Heart right ventricle (tissue), 16 donors: ENCODE results near the gene SKIL. TPM values are rescaled to one million over a fixed set of nuclear protein-coding genes. Genes with fewer than 3 reads are reported as not detected.

Experiments
- ATAC-seq, 8 donors: fragments of 200-7000 bp; cut with Tn5 transposase; one replicate each; pipeline ENCODE4 v1.9.1; 2020; ENCODE audit warnings: mild to moderate bottlenecking in 8 of 8, moderate library complexity in 8 of 8, moderate number of reproducible peaks in 1 of 8
- DNase-seq, 2 donors: peaks; one replicate each; pipeline ENCODE4 v3.0.0-alpha.2; 2020
- H3K27ac ChIP-seq, 10 donors: fragments of 200-600 bp; sonication (generic) in 2 of 10; one replicate each; pipeline versions ENCODE4 v1.5.0 to v1.8.0; 2020 to 2022; ENCODE audit warnings: mild to moderate bottlenecking in 3 of 10
- H3K27me3 ChIP-seq, 7 donors: fragments of 200-600 bp; one replicate each; pipeline ENCODE4 v1.8.0; 2021 to 2022; ENCODE audit warnings: mild to moderate bottlenecking in 2 of 7
- H3K36me3 ChIP-seq, 9 donors: fragments of 200-600 bp; sonication (generic) in 1 of 9; one replicate each; pipeline versions ENCODE4 v1.5.0 to v1.8.0; 2020 to 2022; ENCODE audit warnings: mild to moderate bottlenecking in 2 of 9
- H3K4me1 ChIP-seq, 9 donors: fragments of 200-600 bp; sonication (generic) in 1 of 9; one replicate each; pipeline versions ENCODE4 v1.5.0 to v1.8.0; 2020 to 2022; ENCODE audit warnings: mild to moderate bottlenecking in 4 of 9
- H3K4me3 ChIP-seq, 10 donors: fragments of 200-600 bp; sonication (generic) in 2 of 10; one replicate each; pipeline versions ENCODE4 v1.5.0 to v1.8.0; 2020 to 2022; ENCODE audit warnings: mild to moderate bottlenecking in 7 of 10, moderate library complexity in 2 of 10
- H3K9me3 ChIP-seq, 11 donors: fragments of 200-600 bp in 10 of 11; sonication (generic) in 2 of 11; one replicate each; pipeline versions ENCODE4 v1.5.0 to v1.8.0; 2013 to 2022; ENCODE audit warnings: mild to moderate bottlenecking in 2 of 11, control low read depth in 1 of 11, moderate library complexity in 1 of 11
- WGBS, 2 donors: extraction: QIAGEN DNeasy Blood & Tissue Kit; methylation state at CpG; one replicate each; pipeline ENCODE4 v1.1.7; 2013; ENCODE audit warnings: inconsistent platforms in 1 of 2; 5-methylcytosine and 5-hydroxymethylcytosine counted together
- intact Hi-C, 10 donors: fragments of 100-400 bp; cut with DNase I; formaldehyde crosslinking; loops; one replicate each; pipeline versions ENCODE4 v1.11.1 to v1.14.2; 2022
- polyA plus RNA-seq, 2 donors: library from polyadenylated mRNA; stranded (reverse); fragments of 200-250 nt; gene quantifications; one replicate each; pipeline ENCODE4 v1.2.3, GENCODE V29; 2013
- total RNA-seq, 10 donors: library from RNA; stranded (reverse); fragmentation: NEBNext Ultra II Directional in 3 of 10; extraction: Animal tissue kit (Norgen Biotek cat#: 25700) in 3 of 10; gene quantifications; one replicate each; pipeline versions ENCODE4 v1.2.1 to v1.2.4, GENCODE V29; 2021 to 2023
- TF ChIP-seq, protein P1 (sequence below), 9 donors: fragments of 200-600 bp; sonication (generic) in 2 of 9; IDR thresholded peaks; one replicate each; pipeline versions ENCODE4 v1.5.0 to v1.8.0; 2021 to 2022; ENCODE audit warnings: antibody characterized with exemption in 9 of 9, mild to moderate bottlenecking in 5 of 9, moderate library complexity in 1 of 9
- donor health status: Arrhythmogenic right ventricular cardiomyopathy.
- donor health status: ischemic (EF 13 %, LVEDD 7.1; RV severe dilation, severe dysfunction).
- donor health status: healthy with polysubstance abuse.
- donor health status: DM: no; HTN: yes; CAD: no.
- donor health status: DM: no; HTN: no; CAD: no.
- donor health status: ischemic (EF 25% LVEDD 6.9; RV normal size, moderate dysfunction).
- donor health status: ischemic (EF 25% LVEDD 5.7; RV mildly dilated, moderate dysfunction).
- donor health status: healthy.
- donor health status: DM: yes; HTN: yes; CAD: no.
- donor health status: Ischemic cardiomyopathy.
- donor health status: ischemic (EF 35%, LVEDD 5.7; RV mildly dilated, moderate dysfunction).
- donor health status: nonischemic (EF 11% LVEDD 7.7; RV severe dilation, severe dysfunction).
- donor health status: DM: yes; HTN: yes; CAD: no.
- donor health status: PGD.
- donor health status: ischemic (EF 29% LVEDD 5.4; RV normal size, mild dysfunction).
- donor health status: nonischemic (EF 23%, LVEDD 6.1; RV moderate dilation, normal function).

Gene SKIL
- total and polyA plus RNA-seq, 12 donors, result 4.9 to 32.1 (median 24.3) TPM

DNA sequence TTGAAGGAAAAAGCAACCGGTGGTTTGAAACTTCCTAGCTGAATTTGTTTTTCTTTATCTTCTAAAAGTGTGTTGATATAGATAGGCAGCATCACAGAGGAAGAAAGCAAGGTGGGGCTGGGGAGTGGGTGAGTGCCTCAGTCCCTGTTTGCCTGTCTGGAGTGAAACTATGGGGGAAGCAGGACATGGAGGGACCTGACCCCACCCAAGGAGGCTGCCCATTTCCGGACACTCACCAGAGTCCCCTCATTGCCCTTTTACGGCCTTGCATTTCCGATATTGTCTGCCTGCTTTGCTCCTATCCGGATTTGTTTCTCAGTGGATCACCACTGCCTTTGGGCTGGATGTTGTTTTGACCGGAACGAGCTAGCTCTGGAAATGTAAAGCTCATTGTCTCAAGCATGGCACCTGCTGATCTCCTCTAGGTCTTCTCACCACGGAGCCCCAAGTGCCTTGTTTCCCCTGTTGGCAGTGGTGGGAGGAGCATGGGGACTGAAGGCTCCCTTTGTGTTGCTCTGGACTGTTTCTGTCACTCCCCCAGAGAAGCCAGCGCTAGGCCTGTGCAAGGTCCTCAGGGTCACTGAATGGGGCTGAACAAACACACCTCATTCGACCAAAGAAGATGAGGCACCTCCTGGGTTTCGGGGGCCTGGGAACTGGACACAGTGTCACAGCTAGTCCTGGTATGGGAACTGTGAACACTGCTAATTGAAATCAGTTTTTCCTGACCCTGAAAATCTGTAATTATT, 68.2 kb downstream of the SKIL start:
- Histone ChIP-seq H3K36me3 (peaks cover 0 to 5% (median 0%) of the 10 kb centered on the region in 9 donors), H3K27me3 (peaks cover 0 to 7% (median 0%) of the 10 kb centered on the region in 7 donors), H3K4me3 (no peak overlapping the region), H3K9me3 (no peaks in the 10 kb centered on the region), H3K4me1 (peaks cover 0 to 9% (median 5%) of the 10 kb centered on the region in 9 donors), H3K27ac (no peak overlapping the region)
- intact Hi-C loops, result loop anchor here in 1 of 10 donors (10.0 kb wide), 1 partner anchor 79 kb away; no protein-coding TSS in a partner anchor
- DNase-seq, result no peak
- ATAC-seq, result peak in 1 of 8 donors; percentile 28
- WGBS, 2 donors, result 63 to 64% methylated on average over 11 of the region's 11 CpGs
- TF ChIP-seq, protein P1, sequence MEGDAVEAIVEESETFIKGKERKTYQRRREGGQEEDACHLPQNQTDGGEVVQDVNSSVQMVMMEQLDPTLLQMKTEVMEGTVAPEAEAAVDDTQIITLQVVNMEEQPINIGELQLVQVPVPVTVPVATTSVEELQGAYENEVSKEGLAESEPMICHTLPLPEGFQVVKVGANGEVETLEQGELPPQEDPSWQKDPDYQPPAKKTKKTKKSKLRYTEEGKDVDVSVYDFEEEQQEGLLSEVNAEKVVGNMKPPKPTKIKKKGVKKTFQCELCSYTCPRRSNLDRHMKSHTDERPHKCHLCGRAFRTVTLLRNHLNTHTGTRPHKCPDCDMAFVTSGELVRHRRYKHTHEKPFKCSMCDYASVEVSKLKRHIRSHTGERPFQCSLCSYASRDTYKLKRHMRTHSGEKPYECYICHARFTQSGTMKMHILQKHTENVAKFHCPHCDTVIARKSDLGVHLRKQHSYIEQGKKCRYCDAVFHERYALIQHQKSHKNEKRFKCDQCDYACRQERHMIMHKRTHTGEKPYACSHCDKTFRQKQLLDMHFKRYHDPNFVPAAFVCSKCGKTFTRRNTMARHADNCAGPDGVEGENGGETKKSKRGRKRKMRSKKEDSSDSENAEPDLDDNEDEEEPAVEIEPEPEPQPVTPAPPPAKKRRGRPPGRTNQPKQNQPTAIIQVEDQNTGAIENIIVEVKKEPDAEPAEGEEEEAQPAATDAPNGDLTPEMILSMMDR (IDR thresholded peaks at IDR 0.05), result no peak

DNA sequence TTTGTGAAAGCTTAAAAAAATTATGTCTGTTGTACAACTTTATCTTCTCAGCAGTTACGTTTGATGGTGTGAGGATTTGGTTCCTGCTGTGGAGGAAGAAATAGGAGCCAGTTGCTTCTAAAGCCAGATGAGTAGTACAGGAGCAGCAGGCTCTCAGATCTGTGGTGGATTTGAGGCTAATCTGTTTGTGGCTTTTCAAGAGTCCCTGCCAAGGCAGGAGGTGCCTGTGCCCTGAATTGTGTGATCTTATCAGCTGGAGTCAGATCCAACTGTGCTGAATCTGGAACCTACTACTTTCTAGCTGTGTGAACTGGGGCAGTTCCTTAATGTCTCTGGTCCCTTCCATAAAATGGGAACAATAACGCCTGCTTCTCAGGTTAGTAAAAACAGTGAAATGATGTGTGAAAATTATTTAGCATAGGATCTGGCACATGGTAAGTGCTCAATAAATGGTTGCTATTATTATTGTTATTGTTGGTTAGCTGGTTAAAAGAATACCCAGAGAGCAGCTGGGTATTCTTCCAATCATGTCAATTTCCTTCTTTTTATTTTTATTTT, 68.8 kb downstream of the SKIL start:
- no peak overlapping the region for H3K4me3 ChIP-seq
- no peak overlapping the region for H3K27ac ChIP-seq
- intact Hi-C loops, result loop anchor here in 1 of 10 donors (10.0 kb wide), 1 partner anchor 78 kb away; no protein-coding TSS in a partner anchor
- TF ChIP-seq, protein P1 (IDR thresholded peaks at IDR 0.05), result no peak
- peaks cover 0 to 3% (median under 1%) of the 10 kb centered on the region in 9 donors for H3K4me1 ChIP-seq
- H3K27me3 ChIP-seq, result peaks cover 0 to 5% (median 0%) of the 10 kb centered on the region in 7 donors
- 81 to 82% methylated on average over 2 of the region's 2 CpGs for WGBS, 2 donors
- H3K9me3 ChIP-seq, result no peaks in the 10 kb centered on the region
- H3K36me3 ChIP-seq, result peaks cover 0 to 5% (median 0%) of the 10 kb centered on the region in 9 donors
- ATAC-seq (no peak), DNase-seq (no peak)

DNA sequence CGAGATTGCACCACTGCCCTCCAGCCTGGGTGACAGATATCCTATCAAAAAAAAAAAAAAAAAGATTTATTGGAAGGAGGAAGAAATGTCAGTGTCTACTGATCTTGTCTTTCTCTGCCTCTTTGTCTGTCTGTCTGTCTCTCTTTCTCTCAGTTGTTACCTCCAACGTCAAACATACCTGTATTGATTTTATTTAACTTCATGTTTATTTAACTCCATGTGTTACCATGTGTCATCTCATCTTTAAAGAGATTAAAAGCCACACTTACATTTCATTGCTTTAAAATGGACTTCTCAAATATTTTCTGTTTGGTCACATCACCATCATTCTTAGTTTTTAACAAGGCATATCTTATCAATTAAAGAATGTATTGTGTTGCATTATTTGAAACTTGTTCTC, 70.6 kb downstream of the SKIL start:
- H3K4me3 ChIP-seq, result no peak overlapping the region
- intact Hi-C loops, result loop anchor here in 1 of 10 donors (10.0 kb wide), 1 partner anchor 77 kb away; no protein-coding TSS in a partner anchor
- TF ChIP-seq, protein P1 (IDR thresholded peaks at IDR 0.05), result no peak
- H3K9me3 ChIP-seq, result no peaks in the 10 kb centered on the region
- DNase-seq (no peak), ATAC-seq (no peak)
- H3K4me1 ChIP-seq, result no peaks in the 10 kb centered on the region
- WGBS, 2 donors, result 90% methylated on average over 2 of the region's 2 CpGs
- peaks cover 0 to 5% (median 0%) of the 10 kb centered on the region in 7 donors for H3K27me3 ChIP-seq
- H3K27ac ChIP-seq, result no peak overlapping the region
- H3K36me3 ChIP-seq, result peaks cover 0 to 5% (median 0%) of the 10 kb centered on the region in 9 donors

DNA sequence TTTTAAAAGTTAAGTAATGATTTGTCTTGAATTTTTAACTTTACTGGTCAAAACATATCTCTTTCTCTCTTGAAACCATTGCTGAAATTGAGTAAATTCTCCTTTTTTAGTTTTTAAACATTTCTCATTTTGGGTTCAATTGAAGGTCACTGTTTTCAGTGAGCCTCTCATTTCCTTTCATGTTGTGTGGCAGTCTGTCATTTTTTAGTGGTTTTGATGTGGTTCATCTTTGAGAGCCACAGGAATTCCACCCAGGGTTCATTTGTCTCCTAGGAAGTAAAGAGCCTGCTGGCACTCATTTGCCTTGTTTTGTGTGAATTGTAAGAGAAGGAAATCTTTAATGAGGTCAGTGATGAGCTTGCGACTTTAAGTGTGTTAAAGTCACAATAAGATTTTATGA, 71.5 kb downstream of the SKIL start:
- TF ChIP-seq, protein P1 (IDR thresholded peaks at IDR 0.05), result no peak
- Histone ChIP-seq H3K36me3 (peaks cover 0 to 5% (median 0%) of the 10 kb centered on the region in 9 donors), H3K27ac (no peak overlapping the region), H3K9me3 (no peaks in the 10 kb centered on the region), H3K4me3 (no peak overlapping the region), H3K27me3 (peaks cover 0 to 5% (median 0%) of the 10 kb centered on the region in 7 donors), H3K4me1 (no peaks in the 10 kb centered on the region)
- ATAC-seq, result no peak
- WGBS, 2 donors, result 92 to 95% methylated on average over 1 of the region's 1 CpG
- intact Hi-C loops, result loop anchor here in 1 of 10 donors (10.0 kb wide), 1 partner anchor 76 kb away; no protein-coding TSS in a partner anchor
- DNase-seq, result no peak
